ENCODE data around the gene CZIB. TPM values are rescaled to one million over a fixed set of nuclear protein-coding genes. Genes with fewer than 3 reads are reported as not detected.
A peak's percentile ranks its signal among the peaks of the same experiment; 100 is the strongest.

The CZIB gene
- polyA plus RNA-seq, 3 donors: 55.3 to 62.2 (median 58.2) TPM

DNA sequence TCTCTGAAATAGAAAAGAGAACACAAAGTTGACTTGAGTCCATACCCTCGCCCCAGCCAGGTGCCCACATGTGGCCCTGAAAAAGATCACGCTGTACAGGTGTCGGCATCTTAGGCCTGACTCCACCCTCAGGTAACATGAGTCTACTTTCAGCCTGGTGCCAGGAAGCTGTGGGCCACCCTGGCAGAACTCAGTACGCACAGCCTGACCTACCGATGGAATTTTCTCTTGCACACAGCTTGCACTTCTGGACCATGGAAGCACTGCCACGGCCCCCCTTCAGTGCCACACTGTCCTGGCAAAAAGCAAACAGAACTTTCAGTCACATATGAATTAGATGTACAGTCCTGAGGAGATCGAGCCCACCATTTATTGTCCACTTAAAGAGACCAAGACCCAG, 2.2 kb downstream of the CZIB start:
- H3K4me2 ChIP-seq (replicated peaks; ENCODE audit: extremely low read depth, low read length, poor library complexity, severe bottlenecking): no peak overlapping the region
- Mint-ChIP-seq H3K27ac (peak overlapping the region in 1 of 7 donors; percentile 59), H3K9me3 (no peaks in the 10 kb centered on the region), H3K36me3 (peaks cover 34 to 38% of the 10 kb centered on the region in 2 donors), H3K4me1 (peaks cover 33% of the 10 kb centered on the region), H3K4me3 (no peak overlapping the region), H3K27me3 (ENCODE audit: low read depth in 3 of 3) (peaks cover 0 to 2% (median 0%) of the 10 kb centered on the region in 3 donors)
- intact Hi-C loops (cut with micrococcal nuclease): no loop called here
- H3K4me3 ChIP-seq (replicated peaks in 1 of 3; ENCODE audit: low read depth in 2 of 3, low read length in 3 of 3): no peak overlapping the region
- WGBS (ENCODE audit: insufficient coverage): 79% methylated on average over 6 of the region's 7 CpGs
- H3K27me3 ChIP-seq (ENCODE audit: control insufficient read depth in 2 of 2, insufficient read depth in 2 of 2, low read length in 2 of 2): no peaks in the 10 kb centered on the region
- TF ChIP-seq, protein P1, sequence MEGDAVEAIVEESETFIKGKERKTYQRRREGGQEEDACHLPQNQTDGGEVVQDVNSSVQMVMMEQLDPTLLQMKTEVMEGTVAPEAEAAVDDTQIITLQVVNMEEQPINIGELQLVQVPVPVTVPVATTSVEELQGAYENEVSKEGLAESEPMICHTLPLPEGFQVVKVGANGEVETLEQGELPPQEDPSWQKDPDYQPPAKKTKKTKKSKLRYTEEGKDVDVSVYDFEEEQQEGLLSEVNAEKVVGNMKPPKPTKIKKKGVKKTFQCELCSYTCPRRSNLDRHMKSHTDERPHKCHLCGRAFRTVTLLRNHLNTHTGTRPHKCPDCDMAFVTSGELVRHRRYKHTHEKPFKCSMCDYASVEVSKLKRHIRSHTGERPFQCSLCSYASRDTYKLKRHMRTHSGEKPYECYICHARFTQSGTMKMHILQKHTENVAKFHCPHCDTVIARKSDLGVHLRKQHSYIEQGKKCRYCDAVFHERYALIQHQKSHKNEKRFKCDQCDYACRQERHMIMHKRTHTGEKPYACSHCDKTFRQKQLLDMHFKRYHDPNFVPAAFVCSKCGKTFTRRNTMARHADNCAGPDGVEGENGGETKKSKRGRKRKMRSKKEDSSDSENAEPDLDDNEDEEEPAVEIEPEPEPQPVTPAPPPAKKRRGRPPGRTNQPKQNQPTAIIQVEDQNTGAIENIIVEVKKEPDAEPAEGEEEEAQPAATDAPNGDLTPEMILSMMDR (IDR thresholded peaks at IDR 0.05): no peak
- peaks cover 24 to 46% of the 10 kb centered on the region in 2 donors for H3K36me3 ChIP-seq (replicated peaks in 1 of 2; ENCODE audit: control insufficient read depth in 1 of 2, insufficient read depth in 2 of 2, low read length in 2 of 2)
- no peaks in the 10 kb centered on the region for H4K20me1 ChIP-seq (ENCODE audit: insufficient read depth, low read length)
- no peak overlapping the region for H3K9ac ChIP-seq (ENCODE audit: insufficient read depth, low read length, poor library complexity, severe bottlenecking)
- no peak overlapping the region for H2AFZ ChIP-seq (ENCODE audit: insufficient read depth, low read depth, low read length, poor library complexity, severe bottlenecking)
- peaks cover 13% of the 10 kb centered on the region for H3K79me2 ChIP-seq (ENCODE audit: insufficient read depth, low read length)
- no peak overlapping the region for H3K27ac ChIP-seq (ENCODE audit: low read depth in 1 of 2, low read length in 2 of 2)
- no peaks in the 10 kb centered on the region for H3K9me3 ChIP-seq (replicated peaks in 1 of 2; ENCODE audit: control insufficient read depth in 1 of 2, insufficient read depth in 1 of 2, low read length in 2 of 2)
- H3K4me1 ChIP-seq (ENCODE audit: control insufficient read depth in 1 of 2, insufficient read depth in 2 of 2, low read length in 2 of 2): peaks cover 17 to 28% of the 10 kb centered on the region in 2 donors
- DNase-seq: no peak

DNA sequence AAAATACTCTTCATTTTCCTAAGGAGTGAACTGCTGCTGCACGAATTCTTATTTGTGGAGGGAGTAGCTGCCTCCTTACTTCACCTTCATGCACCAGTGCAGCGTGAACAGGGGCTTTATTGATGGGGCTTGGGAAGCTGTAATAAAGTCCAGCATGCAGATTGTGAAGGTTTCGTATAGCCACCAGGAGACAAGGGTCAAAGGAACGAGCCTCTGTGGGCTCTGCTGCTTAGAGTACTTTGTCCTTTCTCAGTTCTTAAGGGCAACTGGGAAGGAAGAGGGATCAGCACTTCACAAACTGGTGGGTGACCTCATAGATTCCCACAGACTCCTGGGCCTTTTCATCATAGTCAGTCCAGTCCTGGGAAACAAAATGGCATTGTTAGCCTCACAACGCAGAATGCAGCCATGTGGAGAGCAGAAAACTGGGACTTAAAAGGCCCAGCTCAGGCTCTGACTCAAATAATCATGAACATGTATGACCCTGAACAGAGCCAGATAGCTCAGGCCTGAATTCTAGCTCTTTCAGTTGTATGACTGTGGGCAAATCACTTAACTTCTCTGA, 6.0 kb downstream of the CZIB start:
- Histone ChIP-seq H3K4me2 (replicated peaks; ENCODE audit: extremely low read depth, low read length, poor library complexity, severe bottlenecking) (no peak overlapping the region), H3K79me2 (ENCODE audit: insufficient read depth, low read length) (peaks cover 8% of the 10 kb centered on the region), H3K4me1 (ENCODE audit: control insufficient read depth in 1 of 2, insufficient read depth in 2 of 2, low read length in 2 of 2) (peaks cover 7 to 13% of the 10 kb centered on the region in 2 donors), H4K20me1 (ENCODE audit: insufficient read depth, low read length) (peaks cover 4% of the 10 kb centered on the region), H3K27ac (ENCODE audit: low read depth in 1 of 2, low read length in 2 of 2) (no peak overlapping the region), H3K27me3 (ENCODE audit: control insufficient read depth in 2 of 2, insufficient read depth in 2 of 2, low read length in 2 of 2) (no peaks in the 10 kb centered on the region), H3K4me3 (replicated peaks in 1 of 3; ENCODE audit: low read depth in 2 of 3, low read length in 3 of 3) (no peak overlapping the region), H2AFZ (ENCODE audit: insufficient read depth, low read depth, low read length, poor library complexity, severe bottlenecking) (no peak overlapping the region), H3K9ac (ENCODE audit: insufficient read depth, low read length, poor library complexity, severe bottlenecking) (no peak overlapping the region), H3K36me3 (replicated peaks in 1 of 2; ENCODE audit: control insufficient read depth in 1 of 2, insufficient read depth in 2 of 2, low read length in 2 of 2) (peaks cover 55 to 83% of the 10 kb centered on the region in 2 donors), H3K9me3 (replicated peaks in 1 of 2; ENCODE audit: control insufficient read depth in 1 of 2, insufficient read depth in 1 of 2, low read length in 2 of 2) (no peaks in the 10 kb centered on the region)
- intact Hi-C loops (cut with micrococcal nuclease): no loop called here
- Mint-ChIP-seq H3K9me3 (no peaks in the 10 kb centered on the region), H3K27ac (peak overlapping the region in 1 of 7 donors; percentile 26), H3K4me3 (no peak overlapping the region), H3K36me3 (peaks cover 66 to 75% of the 10 kb centered on the region in 2 donors), H3K4me1 (peaks cover 20% of the 10 kb centered on the region), H3K27me3 (ENCODE audit: low read depth in 3 of 3) (no peaks in the 10 kb centered on the region)
- TF ChIP-seq, protein P1 (IDR thresholded peaks at IDR 0.05): no peak
- DNase-seq: no peak
- WGBS (ENCODE audit: insufficient coverage): 84% methylated on average over 3 of the region's 5 CpGs

Data from CD14-positive monocyte (primary cell).